Measurements from ENCODE around the gene PPME1. TPM values are rescaled to one million over a fixed set of nuclear protein-coding genes. Genes with fewer than 3 reads are reported as not detected.

PPME1 gene
- total RNA-seq, 1 experiment from 2014 or later: 38.1 TPM

- Mint-ChIP-seq H3K36me3 (ENCODE audit: insufficient read depth, unreplicated experiment) (peaks cover 11% of the 10 kb centered on the region), H3K4me3 (ENCODE audit: unreplicated experiment) (no peak overlapping the region), H3K9me3 (ENCODE audit: unreplicated experiment) (no peaks in the 10 kb centered on the region), H3K4me1 (ENCODE audit: insufficient read depth, unreplicated experiment) (peaks cover 26% of the 10 kb centered on the region), H3K27ac (ENCODE audit: low read depth, unreplicated experiment) (no peak overlapping the region), H3K27me3 (ENCODE audit: insufficient read depth, unreplicated experiment) (no peaks in the 10 kb centered on the region)
- DNase-seq (ENCODE audit: unreplicated experiment): peak; percentile 32
- POLR2A ChIA-PET: interaction anchor here (4.4 kb wide), 1 partner anchor 11 kb away, joined by 34 read pairs; the partner anchor contains the start of genes C2CD3 and PPME1
- no peak for TF ChIP-seq CTCF (IDR thresholded peaks at IDR 0.05; ENCODE audit: unreplicated experiment)
- CTCF ChIA-PET: no interaction called here
- no TSS peak for BruUV-seq (replicated peaks)
- intact Hi-C loops (cut with micrococcal nuclease): no loop called here
Measured at GRCh38 chr11:74182635-74183034, 11.5 kb downstream of the PPME1 start.

- no peak overlapping the region for H3K4me3 Mint-ChIP-seq (ENCODE audit: unreplicated experiment)
- POLR2A ChIA-PET: interaction anchor here (4.4 kb wide), 1 partner anchor 14 kb away, joined by 34 read pairs; the partner anchor contains the start of genes C2CD3 and PPME1
- CTCF ChIA-PET: interaction anchor here (1.8 kb wide), 1 partner anchor 266 kb away, joined by 4 read pairs; no protein-coding TSS in a partner anchor
- no peaks in the 10 kb centered on the region for H3K9me3 Mint-ChIP-seq (ENCODE audit: unreplicated experiment)
- H3K36me3 Mint-ChIP-seq (ENCODE audit: insufficient read depth, unreplicated experiment): peaks cover 11% of the 10 kb centered on the region
- TF ChIP-seq CTCF (IDR thresholded peaks at IDR 0.05; ENCODE audit: unreplicated experiment): no peak
- H3K27ac Mint-ChIP-seq (ENCODE audit: low read depth, unreplicated experiment): no peak overlapping the region
- intact Hi-C loops (cut with micrococcal nuclease): no loop called here
- BruUV-seq (replicated peaks): no TSS peak
- no peaks in the 10 kb centered on the region for H3K27me3 Mint-ChIP-seq (ENCODE audit: insufficient read depth, unreplicated experiment)
- DNase-seq (ENCODE audit: unreplicated experiment): no peak
- H3K4me1 Mint-ChIP-seq (ENCODE audit: insufficient read depth, unreplicated experiment): peaks cover 6% of the 10 kb centered on the region
Measured at GRCh38 chr11:74185285-74185684, 14.2 kb downstream of the PPME1 start.

DNA sequence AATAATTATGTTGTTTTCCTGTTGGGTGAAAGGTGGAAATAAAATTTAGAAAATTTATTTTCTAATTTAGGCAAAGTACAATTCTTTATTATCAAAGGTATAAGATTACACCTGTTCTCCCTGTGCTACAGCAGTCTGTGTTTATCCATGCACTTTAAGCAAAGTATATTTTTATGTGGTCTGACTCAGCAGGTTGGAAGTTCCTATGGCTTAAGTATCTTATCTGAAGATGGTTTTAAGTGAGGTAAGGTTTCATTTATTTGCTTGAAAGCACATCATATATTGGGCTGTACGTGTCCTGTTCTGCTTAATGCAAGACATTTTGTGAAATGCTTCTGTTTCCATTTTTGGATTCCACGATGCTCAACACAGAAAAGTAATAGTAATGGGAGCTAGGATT, 14.6 kb downstream of the PPME1 start:
- ChIA-PET POLR2A (interaction anchor here (1.3 to 4.4 kb wide), 2 partner anchors 11 to 14 kb away, joined by 3 to 34 read pairs; partner anchors contain the start of genes C2CD3 and PPME1), CTCF (interaction anchor here (0.6 to 1.8 kb wide), 5 partner anchors 9 to 533 kb away, joined by 3 to 4 read pairs (median 4); no protein-coding TSS in a partner anchor)
- TF ChIP-seq CTCF (IDR thresholded peaks at IDR 0.05; ENCODE audit: unreplicated experiment): no peak
- intact Hi-C loops (cut with micrococcal nuclease): no loop called here
- Mint-ChIP-seq H3K27me3 (ENCODE audit: insufficient read depth, unreplicated experiment) (no peaks in the 10 kb centered on the region), H3K27ac (ENCODE audit: low read depth, unreplicated experiment) (peak overlapping the region; percentile 74), H3K4me1 (ENCODE audit: insufficient read depth, unreplicated experiment) (peaks cover 6% of the 10 kb centered on the region), H3K36me3 (ENCODE audit: insufficient read depth, unreplicated experiment) (peaks cover 8% of the 10 kb centered on the region), H3K9me3 (ENCODE audit: unreplicated experiment) (no peaks in the 10 kb centered on the region), H3K4me3 (ENCODE audit: unreplicated experiment) (no peak overlapping the region)
- DNase-seq (ENCODE audit: unreplicated experiment): no peak
- no TSS peak for BruUV-seq (replicated peaks)

DNA sequence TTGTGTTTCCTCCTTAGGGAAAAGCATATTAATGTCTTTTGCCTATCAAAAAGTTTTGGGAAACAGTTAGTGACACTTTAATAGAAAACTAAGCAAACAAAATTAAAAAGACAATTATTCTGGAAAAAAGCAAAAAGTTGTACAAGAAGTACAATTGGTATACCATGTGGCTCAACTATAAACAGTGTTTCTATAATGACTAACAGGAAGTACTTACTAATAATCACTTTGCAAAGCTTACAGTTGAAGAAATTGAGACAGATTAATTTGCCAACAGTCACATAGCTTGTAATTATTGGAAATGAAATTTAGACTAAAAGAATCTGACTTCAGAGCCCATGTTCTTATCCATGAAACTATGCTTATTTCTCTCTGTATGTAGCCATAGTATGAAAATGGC, 24.7 kb downstream of the PPME1 start:
- ChIA-PET CTCF (interaction anchor here (0.6 to 1.5 kb wide), 3 partner anchors 16 to 599 kb away, joined by 3 to 4 read pairs (median 3); no protein-coding TSS in a partner anchor), POLR2A (interaction anchor here (1.3 to 1.5 kb wide), 2 partner anchors 24 to 25 kb away, joined by 3 read pairs; partner anchors contain the start of genes C2CD3 and PPME1)
- BruUV-seq (replicated peaks): no TSS peak
- no peak for TF ChIP-seq CTCF (IDR thresholded peaks at IDR 0.05; ENCODE audit: unreplicated experiment)
- Mint-ChIP-seq H3K36me3 (ENCODE audit: insufficient read depth, unreplicated experiment) (no peaks in the 10 kb centered on the region), H3K27me3 (ENCODE audit: insufficient read depth, unreplicated experiment) (no peaks in the 10 kb centered on the region), H3K9me3 (ENCODE audit: unreplicated experiment) (peaks cover 9% of the 10 kb centered on the region), H3K27ac (ENCODE audit: low read depth, unreplicated experiment) (no peak overlapping the region), H3K4me3 (ENCODE audit: unreplicated experiment) (no peak overlapping the region), H3K4me1 (ENCODE audit: insufficient read depth, unreplicated experiment) (peaks cover 11% of the 10 kb centered on the region)
- intact Hi-C loops (cut with micrococcal nuclease): no loop called here
- peak; percentile 3 for DNase-seq (ENCODE audit: unreplicated experiment)
